ENCODE results near the gene FRAT2.
A peak's percentile ranks its signal among the peaks of the same experiment; 100 is the strongest.

Gene FRAT2

DNA sequence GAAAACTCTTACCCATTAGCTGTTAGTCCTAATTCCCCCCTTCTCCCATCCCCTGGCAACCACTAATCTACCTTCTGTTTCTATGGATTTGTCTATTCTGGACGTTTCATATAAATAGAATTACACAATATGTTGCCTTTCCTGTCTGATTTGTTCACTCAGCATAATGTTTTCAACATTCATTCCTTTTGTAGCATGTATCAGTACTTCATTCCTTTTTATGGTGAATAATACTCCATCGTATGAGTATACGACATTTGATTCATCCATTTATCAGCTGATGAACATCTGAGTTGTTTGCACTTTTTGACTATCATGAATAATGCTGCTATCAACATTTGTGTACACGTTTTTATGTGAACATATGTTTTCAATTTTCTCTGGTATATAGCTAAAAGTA lies 19.9 kb downstream of the FRAT2 start:
- DNase-seq (ENCODE audit: insufficient read length, low spot score) (no peak), FAIRE-seq (peak; percentile 25)
- TF ChIP-seq, protein P1, sequence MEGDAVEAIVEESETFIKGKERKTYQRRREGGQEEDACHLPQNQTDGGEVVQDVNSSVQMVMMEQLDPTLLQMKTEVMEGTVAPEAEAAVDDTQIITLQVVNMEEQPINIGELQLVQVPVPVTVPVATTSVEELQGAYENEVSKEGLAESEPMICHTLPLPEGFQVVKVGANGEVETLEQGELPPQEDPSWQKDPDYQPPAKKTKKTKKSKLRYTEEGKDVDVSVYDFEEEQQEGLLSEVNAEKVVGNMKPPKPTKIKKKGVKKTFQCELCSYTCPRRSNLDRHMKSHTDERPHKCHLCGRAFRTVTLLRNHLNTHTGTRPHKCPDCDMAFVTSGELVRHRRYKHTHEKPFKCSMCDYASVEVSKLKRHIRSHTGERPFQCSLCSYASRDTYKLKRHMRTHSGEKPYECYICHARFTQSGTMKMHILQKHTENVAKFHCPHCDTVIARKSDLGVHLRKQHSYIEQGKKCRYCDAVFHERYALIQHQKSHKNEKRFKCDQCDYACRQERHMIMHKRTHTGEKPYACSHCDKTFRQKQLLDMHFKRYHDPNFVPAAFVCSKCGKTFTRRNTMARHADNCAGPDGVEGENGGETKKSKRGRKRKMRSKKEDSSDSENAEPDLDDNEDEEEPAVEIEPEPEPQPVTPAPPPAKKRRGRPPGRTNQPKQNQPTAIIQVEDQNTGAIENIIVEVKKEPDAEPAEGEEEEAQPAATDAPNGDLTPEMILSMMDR (IDR thresholded peaks at IDR 0.05; ENCODE audit: insufficient read depth, missing control alignments), result no peak

DNA sequence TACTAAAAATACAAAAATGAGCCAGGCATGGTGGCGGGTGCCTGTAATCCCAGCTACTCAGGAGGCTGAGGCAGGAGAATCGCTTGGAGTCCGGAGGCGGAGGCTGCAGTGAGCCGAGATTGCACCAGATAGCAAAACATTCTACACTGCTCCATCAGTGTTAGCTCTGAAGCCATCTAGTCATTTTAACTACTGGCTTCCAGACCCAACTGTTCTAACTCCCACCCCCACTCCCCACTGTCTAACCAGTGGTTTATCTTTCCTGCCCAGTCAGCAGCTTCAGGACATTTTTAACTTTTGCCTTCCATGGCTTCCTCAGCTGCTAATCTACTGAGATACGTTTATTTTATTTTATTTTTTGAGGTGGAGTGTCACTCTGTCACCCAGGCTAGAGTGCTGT lies 21.6 kb downstream of the FRAT2 start:
- FAIRE-seq (no peak), DNase-seq (ENCODE audit: insufficient read length, low spot score) (no peak)
- TF ChIP-seq, protein P1 (IDR thresholded peaks at IDR 0.05; ENCODE audit: insufficient read depth, missing control alignments), result no peak

DNA sequence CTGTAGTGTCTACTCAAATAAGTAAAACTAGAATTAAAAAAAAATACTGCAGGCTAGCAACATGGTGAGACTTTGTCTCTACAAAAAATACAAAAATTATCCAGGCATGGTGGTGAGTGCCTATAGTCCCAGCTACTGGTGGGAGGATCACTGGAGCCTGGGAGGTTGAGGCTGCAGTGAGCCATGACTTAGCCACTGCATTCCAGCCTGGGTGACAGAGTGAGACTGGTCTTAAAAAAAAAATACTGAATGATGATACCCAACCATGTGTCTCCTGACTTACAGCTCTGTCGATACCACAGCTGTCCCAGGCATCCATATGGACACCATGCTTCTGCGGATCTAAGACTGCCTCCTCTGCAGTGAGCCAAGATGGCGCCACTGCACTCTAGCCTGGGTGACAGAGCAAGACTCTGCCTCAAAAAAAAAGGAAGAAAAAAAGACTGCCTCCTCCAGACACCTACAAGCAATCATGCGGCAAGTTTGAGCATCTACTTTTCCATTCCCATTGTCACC lies 23.4 kb downstream of the FRAT2 start:
- TF ChIP-seq, protein P1 (IDR thresholded peaks at IDR 0.05; ENCODE audit: insufficient read depth, missing control alignments), result no peak
- no peak for DNase-seq (ENCODE audit: insufficient read length, low spot score)
- FAIRE-seq, result no peak

DNA sequence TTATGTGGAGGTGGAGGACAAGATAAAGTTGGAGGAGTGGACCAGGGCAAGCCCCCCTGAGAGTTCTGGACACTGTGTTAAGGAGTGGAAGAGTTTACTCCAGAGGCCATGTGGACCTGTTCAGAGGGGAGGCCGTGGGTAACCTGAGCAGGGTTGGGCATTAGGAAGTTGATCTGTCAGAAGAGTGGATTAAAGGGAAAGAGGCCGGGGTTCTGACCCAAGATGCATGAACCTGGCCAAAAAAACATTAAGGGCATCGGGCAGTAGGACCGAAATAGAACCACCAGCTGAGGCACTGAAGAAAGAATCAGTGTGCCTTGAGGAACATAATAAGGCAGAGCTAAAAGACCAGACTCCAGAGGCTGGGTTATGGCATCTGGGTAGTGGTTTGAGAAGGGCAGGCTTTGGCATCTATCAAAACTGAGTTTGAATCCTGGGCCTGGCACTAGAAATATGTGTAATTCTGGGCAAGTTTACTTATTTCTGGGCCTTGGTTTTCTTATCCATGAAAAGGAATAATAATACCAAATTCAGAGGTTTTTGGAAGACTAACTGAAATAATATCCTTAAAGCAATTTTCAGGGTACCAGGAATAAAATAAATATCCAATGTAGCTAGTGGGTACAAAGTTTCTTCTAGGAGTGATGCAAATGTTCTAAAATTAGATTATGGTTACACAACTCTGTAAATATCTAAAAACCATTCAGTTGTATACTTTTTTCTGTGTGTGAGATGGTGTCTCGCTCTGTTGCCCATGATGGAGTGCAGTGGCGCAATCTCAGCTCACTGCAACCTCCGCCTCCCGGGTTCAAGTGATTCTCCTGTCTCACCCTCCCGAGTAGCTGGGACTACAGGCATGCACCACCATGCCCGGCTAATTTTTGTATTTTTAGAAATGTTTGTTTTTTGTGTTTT lies 26.4 kb downstream of the FRAT2 start:
- TF ChIP-seq, protein P1 (IDR thresholded peaks at IDR 0.05; ENCODE audit: insufficient read depth, missing control alignments), result no peak
- DNase-seq (ENCODE audit: insufficient read length, low spot score) (no peak), FAIRE-seq (no peak)

DNA sequence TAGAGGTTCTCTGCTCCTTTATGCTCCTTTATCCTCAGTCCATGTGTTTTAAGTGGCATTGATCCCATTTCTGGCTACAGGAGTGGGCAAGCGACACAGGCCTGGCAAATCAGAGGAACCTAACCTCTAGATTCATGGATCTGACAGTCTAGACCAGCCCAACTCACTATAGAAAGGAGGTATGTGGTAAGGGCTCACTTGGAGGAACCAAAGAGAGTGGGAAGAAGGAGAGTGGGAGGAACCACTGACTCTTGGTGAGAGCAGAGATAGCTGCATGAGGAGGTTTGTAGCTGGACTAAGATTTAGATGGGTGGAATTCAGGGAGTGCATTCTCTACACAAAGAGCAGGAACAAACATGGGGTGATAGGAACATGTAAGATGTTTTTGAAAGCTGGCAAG lies 27.1 kb downstream of the FRAT2 start:
- FAIRE-seq (no peak), DNase-seq (ENCODE audit: insufficient read length, low spot score) (no peak)
- TF ChIP-seq, protein P1 (IDR thresholded peaks at IDR 0.05; ENCODE audit: insufficient read depth, missing control alignments), result no peak

DNA sequence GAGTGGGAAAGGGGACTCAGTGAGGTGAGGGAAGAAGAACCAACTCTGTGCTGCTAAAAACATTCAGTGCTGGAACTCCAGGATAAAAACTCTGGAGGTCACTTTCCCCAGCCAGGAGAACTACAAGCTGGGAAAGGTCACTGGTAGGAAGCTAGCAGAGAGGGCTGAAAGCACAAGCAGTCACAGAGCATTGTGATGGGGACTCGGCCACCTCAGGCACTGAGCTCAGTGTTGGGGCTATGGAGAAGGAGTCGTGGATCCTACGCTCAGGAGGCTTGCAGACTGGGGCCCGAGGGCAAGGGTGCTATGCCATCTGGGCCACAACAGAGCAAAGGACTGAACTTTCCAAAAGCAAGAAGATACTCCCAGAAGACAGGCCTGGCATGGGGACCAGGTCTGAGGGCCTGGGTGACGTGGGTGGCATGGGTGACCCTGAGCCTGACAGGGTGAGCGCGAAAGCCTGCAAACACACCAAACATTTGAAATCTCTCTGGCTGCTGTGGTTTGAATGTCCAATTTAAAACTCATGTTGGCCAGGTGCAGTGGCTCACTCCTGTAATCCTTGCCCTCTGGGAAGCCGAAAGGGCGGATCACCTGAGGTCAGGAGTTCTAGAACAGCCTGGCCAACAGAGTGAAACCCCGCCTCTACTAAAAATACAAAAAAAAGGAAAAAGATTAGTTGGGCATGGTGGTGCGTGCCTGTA lies 32.3 kb downstream of the FRAT2 start:
- DNase-seq (ENCODE audit: insufficient read length, low spot score) (no peak), FAIRE-seq (no peak)
- TF ChIP-seq, protein P1 (IDR thresholded peaks at IDR 0.05; ENCODE audit: insufficient read depth, missing control alignments), result no peak
